ENCODE data around the gene ZNF785.

DNA sequence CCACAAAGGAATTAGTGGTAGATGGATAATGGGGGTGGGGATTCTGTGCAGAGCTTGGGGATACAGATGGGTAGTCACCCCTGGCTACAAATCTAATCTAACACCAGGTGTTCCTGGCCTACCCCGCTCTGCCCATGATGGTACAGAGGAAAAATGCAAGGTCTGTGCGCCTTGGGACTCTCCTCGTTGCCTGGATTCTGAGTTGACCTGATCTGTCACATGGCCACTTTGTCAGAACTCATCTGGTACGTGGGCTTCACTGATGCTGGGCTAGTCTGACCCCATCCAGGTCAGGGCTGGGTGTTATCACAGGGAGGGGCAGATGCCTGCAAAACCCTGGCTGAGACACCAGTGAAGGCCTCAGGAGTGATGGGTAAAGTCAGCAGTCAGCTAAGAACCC is 32.5 kb downstream of the ZNF785 start:
- TF ChIP-seq CTCF (IDR thresholded peaks at IDR 0.05) = no peak
- TF ChIP-seq, protein P1, sequence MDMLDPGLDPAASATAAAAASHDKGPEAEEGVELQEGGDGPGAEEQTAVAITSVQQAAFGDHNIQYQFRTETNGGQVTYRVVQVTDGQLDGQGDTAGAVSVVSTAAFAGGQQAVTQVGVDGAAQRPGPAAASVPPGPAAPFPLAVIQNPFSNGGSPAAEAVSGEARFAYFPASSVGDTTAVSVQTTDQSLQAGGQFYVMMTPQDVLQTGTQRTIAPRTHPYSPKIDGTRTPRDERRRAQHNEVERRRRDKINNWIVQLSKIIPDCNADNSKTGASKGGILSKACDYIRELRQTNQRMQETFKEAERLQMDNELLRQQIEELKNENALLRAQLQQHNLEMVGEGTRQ (CRISPR knock-in tag; IDR thresholded peaks at IDR 0.05) = no peak
- no peak for TF ChIP-seq ZNF263 (CRISPR knock-in tag; IDR thresholded peaks at IDR 0.05; ENCODE audit: low read depth)
- TF ChIP-seq JUN (CRISPR knock-in tag; IDR thresholded peaks at IDR 0.05) = no peak
